Uterus (tissue), 4 donors: Measurements from ENCODE around the gene INAVA. TPM values are rescaled to one million over a fixed set of nuclear protein-coding genes. Genes with fewer than 3 reads are reported as not detected.

Experiments used
- DNase-seq, 2 donors: peaks; one replicate each; pipeline ENCODE4 v3.0.0-alpha.2; 2019 to 2020
- H3K27ac ChIP-seq, 2 donors: fragments of 200-600 bp; sonication (generic); 1 replicate in 1 of 2; 2 replicates in 1 of 2; pipeline ENCODE4 v1.5.1; 2016 to 2018
- H3K27me3 ChIP-seq, 2 donors: fragments of 200-600 bp; sonication (generic); one replicate each; pipeline ENCODE4 v1.5.1; 2018 to 2019; ENCODE audit warnings: control low read depth in 1 of 2
- H3K36me3 ChIP-seq, 2 donors: fragments of 200-600 bp; sonication (generic); one replicate each; pipeline ENCODE4 v1.5.1; 2019; ENCODE audit warnings: control low read depth in 1 of 2
- H3K4me1 ChIP-seq, 2 donors: fragments of 200-600 bp; sonication (generic); one replicate each; pipeline ENCODE4 v1.5.1; 2018 to 2019; ENCODE audit warnings: control low read depth in 1 of 2
- H3K4me3 ChIP-seq, 2 donors: fragments of 200-600 bp; sonication (generic); 1 replicate in 1 of 2; 2 replicates in 1 of 2; pipeline ENCODE4 v1.5.1; 2018 to 2019; ENCODE audit warnings: mild to moderate bottlenecking in 1 of 2
- H3K9me3 ChIP-seq, 2 donors: fragments of 200-600 bp; sonication (generic); one replicate each; pipeline ENCODE4 v1.5.1; 2019; ENCODE audit warnings: control low read depth in 1 of 2
- POLR2A ChIP-seq, 2 donors: fragments of 450-650 bp; IDR thresholded peaks; one replicate each; pipeline ENCODE4 v1.6.1; 2016; ENCODE audit warnings: antibody characterized with exemption in 2 of 2, mild to moderate bottlenecking in 1 of 2, moderate library complexity in 1 of 2
- intact Hi-C: fragments of 100-400 bp; cut with DNase I; formaldehyde crosslinking; loops from one replicate; pipeline ENCODE4 v1.15.1; 2023; ENCODE audit warnings: low total_unique reads
- total RNA-seq, 4 donors: library from RNA; depleted of rRNA in 3 of 4; stranded (reverse); fragments of >200 nt in 3 of 4; gene quantifications; one replicate each; pipeline versions ENCODE4 v1.1.0 to v1.2.4, GENCODE V29; 2014 to 2023
- TF ChIP-seq, protein P1 (sequence below), 4 experiments: fragments of 200-600 bp in 2 of 4; fragments of 450-650 bp in 2 of 4; sonication (generic) in 2 of 4; IDR thresholded peaks; one replicate each; pipeline ENCODE4 v1.5.1; 2016 to 2019; ENCODE audit warnings: antibody characterized with exemption in 4 of 4, mild to moderate bottlenecking in 2 of 4, moderate library complexity in 1 of 4
- donor health status: DM: yes; HTN: yes; CAD: no.

The INAVA gene
- total RNA-seq, 4 donors from 2014 or later = 0.59 to 8.5 (median 1.5) TPM; not detected in 1

DNA sequence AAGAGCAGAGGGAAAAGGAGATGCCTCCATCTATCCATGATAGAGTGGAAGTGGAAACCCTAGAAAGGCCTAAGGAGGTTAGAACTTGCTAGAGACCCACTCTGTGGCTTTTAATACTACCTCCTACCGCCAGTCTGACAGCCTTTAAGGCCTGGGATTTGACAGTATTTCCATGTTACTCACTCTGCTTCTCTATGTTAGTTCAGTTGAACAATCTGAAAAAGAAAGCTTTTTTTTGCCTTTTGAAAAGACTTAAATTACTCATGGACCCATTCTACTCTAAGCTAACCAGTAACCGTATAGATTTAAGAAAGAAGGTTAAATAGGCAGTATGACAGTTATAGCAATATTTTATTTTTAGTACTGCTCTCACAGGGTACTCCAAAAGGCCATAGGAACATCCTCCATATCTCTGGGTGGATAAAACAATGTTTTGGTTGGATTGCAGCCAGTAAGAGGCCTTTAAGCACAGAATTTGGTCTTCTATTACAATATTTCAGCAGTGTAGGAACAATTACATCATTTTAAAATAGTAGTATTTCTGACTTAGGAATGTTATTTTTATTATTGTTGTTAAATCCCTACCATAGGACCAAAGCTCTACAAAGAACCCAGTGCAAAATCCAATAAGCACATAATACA lies 37.9 kb upstream of the INAVA start:
- no peak for DNase-seq
- intact Hi-C loops = no loop called here
- Histone ChIP-seq H3K27ac (no peak overlapping the region), H3K27me3 (no peaks in the 10 kb centered on the region), H3K9me3 (no peaks in the 10 kb centered on the region), H3K36me3 (no peaks in the 10 kb centered on the region), H3K4me1 (no peaks in the 10 kb centered on the region), H3K4me3 (no peak overlapping the region)
- no peak for TF ChIP-seq POLR2A (IDR thresholded peaks at IDR 0.05)
- TF ChIP-seq, protein P1, sequence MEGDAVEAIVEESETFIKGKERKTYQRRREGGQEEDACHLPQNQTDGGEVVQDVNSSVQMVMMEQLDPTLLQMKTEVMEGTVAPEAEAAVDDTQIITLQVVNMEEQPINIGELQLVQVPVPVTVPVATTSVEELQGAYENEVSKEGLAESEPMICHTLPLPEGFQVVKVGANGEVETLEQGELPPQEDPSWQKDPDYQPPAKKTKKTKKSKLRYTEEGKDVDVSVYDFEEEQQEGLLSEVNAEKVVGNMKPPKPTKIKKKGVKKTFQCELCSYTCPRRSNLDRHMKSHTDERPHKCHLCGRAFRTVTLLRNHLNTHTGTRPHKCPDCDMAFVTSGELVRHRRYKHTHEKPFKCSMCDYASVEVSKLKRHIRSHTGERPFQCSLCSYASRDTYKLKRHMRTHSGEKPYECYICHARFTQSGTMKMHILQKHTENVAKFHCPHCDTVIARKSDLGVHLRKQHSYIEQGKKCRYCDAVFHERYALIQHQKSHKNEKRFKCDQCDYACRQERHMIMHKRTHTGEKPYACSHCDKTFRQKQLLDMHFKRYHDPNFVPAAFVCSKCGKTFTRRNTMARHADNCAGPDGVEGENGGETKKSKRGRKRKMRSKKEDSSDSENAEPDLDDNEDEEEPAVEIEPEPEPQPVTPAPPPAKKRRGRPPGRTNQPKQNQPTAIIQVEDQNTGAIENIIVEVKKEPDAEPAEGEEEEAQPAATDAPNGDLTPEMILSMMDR (IDR thresholded peaks at IDR 0.05) = no peak

DNA sequence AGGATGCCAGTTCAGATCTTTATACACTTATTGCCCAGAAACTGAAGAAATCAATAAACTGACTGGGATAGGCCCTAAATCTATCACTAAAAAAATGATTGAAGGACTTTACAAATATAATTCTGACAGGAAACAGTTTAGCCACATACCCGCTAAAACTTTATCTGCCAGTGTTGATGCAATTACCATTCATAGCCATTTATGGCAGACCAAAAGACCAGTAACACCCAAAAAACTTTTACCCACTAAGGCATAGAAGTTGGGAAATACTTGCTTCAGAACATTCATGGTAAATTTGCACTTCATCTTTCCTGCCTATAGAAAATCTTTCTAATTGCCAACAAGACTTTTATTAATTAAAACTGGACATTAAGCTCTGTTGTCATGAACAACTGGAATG lies 36.9 kb upstream of the INAVA start:
- Histone ChIP-seq H3K36me3 (no peaks in the 10 kb centered on the region), H3K4me3 (no peak overlapping the region), H3K27ac (no peak overlapping the region), H3K9me3 (no peaks in the 10 kb centered on the region), H3K4me1 (no peaks in the 10 kb centered on the region), H3K27me3 (no peaks in the 10 kb centered on the region)
- TF ChIP-seq POLR2A (IDR thresholded peaks at IDR 0.05) = no peak
- TF ChIP-seq, protein P1 (IDR thresholded peaks at IDR 0.05) = no peak
- intact Hi-C loops = no loop called here
- no peak for DNase-seq

DNA sequence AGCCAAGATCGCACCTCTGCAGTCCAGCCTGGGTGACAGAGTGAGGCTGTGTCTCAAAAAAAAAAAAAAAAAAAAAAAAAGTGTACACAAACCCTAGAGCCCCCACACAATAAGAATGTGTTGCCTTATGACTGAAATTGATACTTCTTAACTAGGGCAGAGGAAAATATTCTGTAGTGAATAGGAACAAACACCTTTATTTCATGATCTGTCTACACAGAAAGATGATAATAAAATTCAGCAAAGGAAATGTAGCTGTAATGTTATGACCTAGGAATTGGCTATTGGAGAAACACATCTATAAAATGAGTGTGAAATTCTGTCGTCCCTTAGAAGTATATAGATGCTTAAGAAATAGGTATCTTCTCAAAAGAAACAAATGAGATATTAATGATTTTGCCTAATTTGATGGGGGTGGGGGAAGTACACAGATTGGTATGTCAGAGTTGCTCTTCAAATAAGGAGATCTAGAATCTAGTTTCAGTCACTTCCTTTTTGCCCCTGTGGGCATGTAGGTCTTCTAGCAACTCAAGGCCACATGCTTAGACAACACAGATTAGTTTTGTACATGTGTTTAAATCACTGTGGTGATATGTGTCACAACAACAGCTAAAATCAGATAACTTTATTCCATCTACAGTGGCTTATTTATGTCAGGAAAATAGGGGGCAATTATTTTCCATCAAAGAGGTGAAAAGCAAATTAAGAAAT lies 32.6 kb upstream of the INAVA start:
- no peaks in the 10 kb centered on the region for H3K4me1 ChIP-seq
- intact Hi-C loops = no loop called here
- H3K4me3 ChIP-seq = no peak overlapping the region
- H3K9me3 ChIP-seq = no peaks in the 10 kb centered on the region
- no peak overlapping the region for H3K27ac ChIP-seq
- no peak for DNase-seq
- no peak for TF ChIP-seq POLR2A (IDR thresholded peaks at IDR 0.05)
- TF ChIP-seq, protein P1 (IDR thresholded peaks at IDR 0.05) = no peak
- no peaks in the 10 kb centered on the region for H3K36me3 ChIP-seq
- no peaks in the 10 kb centered on the region for H3K27me3 ChIP-seq

DNA sequence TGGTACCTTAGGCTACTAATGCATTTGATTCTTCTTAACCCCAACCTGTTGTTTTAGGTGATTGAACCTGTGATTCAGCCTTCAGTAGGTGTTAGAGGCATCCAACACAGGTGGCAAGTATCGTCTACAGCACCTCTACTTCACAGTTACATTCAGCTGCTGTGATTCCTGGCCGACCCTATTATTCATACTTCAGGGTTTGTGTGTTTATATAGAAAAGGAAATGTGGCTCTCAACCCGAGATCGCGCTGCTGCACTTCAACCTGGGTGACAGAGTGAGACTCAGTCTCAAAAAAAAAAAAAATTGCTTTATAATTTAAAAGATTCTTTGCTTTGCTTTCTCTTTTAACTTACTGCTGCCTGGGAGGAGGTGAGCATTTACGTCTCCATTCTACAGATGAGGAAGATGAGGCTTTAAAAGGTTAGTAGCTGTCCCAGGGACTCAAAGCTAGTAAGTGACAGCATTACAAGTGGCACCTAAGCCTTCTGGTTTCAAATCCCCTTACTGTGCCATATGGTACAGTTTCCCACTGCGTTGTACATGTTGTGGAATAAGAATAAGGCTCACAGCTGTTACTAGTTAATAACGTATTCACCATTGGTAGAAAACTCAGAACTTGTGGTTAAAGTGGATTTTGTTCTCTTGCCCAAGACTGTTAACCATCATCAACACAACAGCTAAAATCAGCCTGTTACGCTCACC lies 31.8 kb upstream of the INAVA start:
- TF ChIP-seq, protein P1 (IDR thresholded peaks at IDR 0.05) = no peak
- no peak for TF ChIP-seq POLR2A (IDR thresholded peaks at IDR 0.05)
- no peaks in the 10 kb centered on the region for H3K36me3 ChIP-seq
- H3K9me3 ChIP-seq = no peaks in the 10 kb centered on the region
- no peaks in the 10 kb centered on the region for H3K4me1 ChIP-seq
- DNase-seq = no peak
- no peak overlapping the region for H3K4me3 ChIP-seq
- H3K27me3 ChIP-seq = no peaks in the 10 kb centered on the region
- H3K27ac ChIP-seq = no peak overlapping the region
- intact Hi-C loops = no loop called here

DNA sequence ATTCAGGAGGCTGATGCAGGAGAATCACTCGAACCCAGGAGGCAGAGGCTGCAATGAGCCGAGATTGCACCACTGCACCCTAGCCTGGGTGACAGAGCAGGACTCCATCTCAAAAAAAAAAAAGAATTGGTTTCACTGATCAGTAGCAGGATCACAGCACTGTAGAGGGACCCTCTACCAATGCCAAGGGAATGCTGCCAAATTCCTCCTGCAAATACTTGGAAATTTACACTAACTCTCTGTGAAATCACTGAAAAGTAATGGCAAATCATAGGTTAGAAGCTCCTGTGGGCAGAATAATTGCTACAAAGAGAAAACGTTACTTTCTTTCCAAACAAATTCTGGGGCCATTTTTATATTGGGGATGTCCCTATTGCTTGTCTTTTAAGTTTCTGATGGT lies 28.6 kb upstream of the INAVA start:
- Histone ChIP-seq H3K27me3 (peaks cover 0 to 11% of the 10 kb centered on the region in 2 donors), H3K4me1 (no peaks in the 10 kb centered on the region), H3K27ac (no peak overlapping the region), H3K36me3 (no peaks in the 10 kb centered on the region), H3K4me3 (no peak overlapping the region), H3K9me3 (no peaks in the 10 kb centered on the region)
- intact Hi-C loops = no loop called here
- DNase-seq = no peak
- TF ChIP-seq POLR2A (IDR thresholded peaks at IDR 0.05) = no peak
- TF ChIP-seq, protein P1 (IDR thresholded peaks at IDR 0.05) = no peak
